GM12864 (cell line): ENCODE measurements around the gene STX5.
"Not testable (repeated sequence)": the region's sequence is repeated elsewhere in the genome, so short reads cannot be mapped to it uniquely, and the experiment has no call there.

Experiments
- DNase-seq: peaks from one replicate; pipeline ENCODE4 v3.0.0-alpha.2; 2011; ENCODE audit warnings: low read depth
- H3K4me3 ChIP-seq: 2 replicates; pipeline ENCODE4 v1.5.1; 2011; ENCODE audit warnings: mild to moderate bottlenecking, low read depth, low read length, control low read depth
- CTCF ChIP-seq: IDR thresholded peaks from 2 replicates; pipeline ENCODE4 v1.5.1; 2011; ENCODE audit warnings: low read depth, mild to moderate bottlenecking, moderate library complexity, low read length, control low read depth, inconsistent platforms; ENCODE audit errors: missing control alignments

The STX5 gene

DNA sequence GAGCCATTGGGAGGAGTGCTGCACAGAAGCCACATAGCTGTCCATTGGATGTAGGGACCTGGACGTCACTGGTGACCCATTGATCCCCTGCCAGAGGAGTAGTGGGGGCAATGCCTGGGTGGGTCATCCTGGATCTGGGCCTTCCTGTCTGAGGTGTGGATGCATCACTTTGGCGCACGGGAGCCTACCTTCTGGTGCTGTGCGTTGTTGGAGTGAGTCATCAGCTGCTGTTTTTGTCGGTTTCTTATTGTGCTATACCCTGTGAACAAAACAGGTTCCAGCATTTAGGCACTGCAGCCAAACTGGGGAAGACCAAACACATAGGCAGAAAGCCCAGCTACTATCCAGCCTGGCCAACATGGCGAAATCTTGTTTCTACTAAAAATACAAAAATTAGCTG is 57.4 kb downstream of the STX5 start:
- H3K4me3 ChIP-seq: no peak overlapping the region
- no peak for DNase-seq
- no peak for TF ChIP-seq CTCF

DNA sequence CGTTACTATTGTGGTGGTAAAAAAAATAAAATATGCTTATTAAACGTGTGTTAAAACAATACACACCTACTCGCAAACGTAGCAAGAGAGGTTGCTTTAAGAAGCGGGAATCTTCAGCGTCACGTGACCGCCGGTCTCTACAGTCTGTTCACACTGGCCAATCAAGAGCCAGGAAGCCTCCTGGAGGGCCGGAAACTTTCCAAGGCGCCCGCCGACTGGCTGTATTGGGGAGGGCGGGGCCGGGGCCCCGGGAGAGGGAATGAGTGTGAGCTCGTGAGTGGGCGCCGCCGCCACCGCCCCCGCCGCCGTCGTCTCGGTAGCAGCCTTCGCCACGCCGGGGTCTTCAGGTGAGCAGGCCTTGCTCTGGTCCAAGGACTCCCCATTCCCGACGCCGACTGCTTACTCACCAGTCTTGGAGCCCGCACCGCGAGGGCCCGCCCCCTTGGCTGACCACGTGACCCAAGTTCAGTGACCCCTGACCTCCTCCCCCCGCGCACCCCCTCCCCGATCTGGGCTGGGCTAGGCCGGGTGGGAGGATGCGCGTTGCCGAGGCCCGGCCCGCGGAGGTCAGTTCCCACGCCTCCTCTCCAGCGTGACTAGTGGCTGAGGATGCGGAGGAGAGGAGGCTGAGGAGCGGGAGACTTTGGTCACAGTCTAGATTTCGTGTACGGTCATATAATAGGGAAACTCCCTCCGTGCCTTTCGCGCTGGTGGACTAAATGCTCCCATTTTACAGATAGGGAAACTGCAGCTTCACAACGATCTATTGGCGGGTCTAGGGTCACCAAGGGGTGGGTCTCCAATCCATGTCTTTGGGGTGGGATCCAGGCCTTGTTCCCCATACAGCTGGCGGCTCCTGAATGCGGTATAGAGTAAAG is 60.5 kb downstream of the STX5 start, which contains the start of gene TAF6L:
Gene TAF6L, plus strand, starts transcription at position 253 of the 878 bp plus-strand sequence. CDS start 4,388 bp downstream, outside the sequence.
- no peak for TF ChIP-seq CTCF

GRCh38 chr11:62770778-62771143 is 61.1 kb downstream of the STX5 start:
- TF ChIP-seq CTCF: no peak
- H3K4me3 ChIP-seq: peak overlapping the region; percentile 84
- no peak for DNase-seq

More for the DNA sequence above, 60.5 kb downstream of the STX5 start, which contains the start of gene TAF6L:
- DNase-seq: peak; percentile 90
- H3K4me3 ChIP-seq: peak within 1 kb of the TSS; percentile 84

GRCh38 chr11:62760867-62761227 is 71.0 kb downstream of the STX5 start:
- peak overlapping the region; percentile 24; the same call in 1 of the 2 replicates for H3K4me3 ChIP-seq
- not testable (repeated sequence) for DNase-seq

- no peak overlapping the region for H3K4me3 ChIP-seq
- no peak for TF ChIP-seq CTCF
- DNase-seq: no peak
Observed at GRCh38 chr11:62757846-62758788, 73.7 kb downstream of the STX5 start.
